Mucosa of descending colon (tissue), 3 donors: ENCODE results near the gene EPHA2. TPM values are rescaled to one million over a fixed set of nuclear protein-coding genes. Genes with fewer than 3 reads are reported as not detected.

Experiments
- ATAC-seq: fragments of 200-7000 bp; cut with Tn5 transposase; one replicate; pipeline ENCODE4 v1.9.1; 2020; ENCODE audit warnings: mild to moderate bottlenecking, moderate library complexity
- DNase-seq, 3 donors: peaks; one replicate each; pipeline ENCODE4 v3.0.0-alpha.2; 2020
- H3K36me3 ChIP-seq: fragments of 200-600 bp; one replicate; pipeline ENCODE4 v1.8.0; 2021; ENCODE audit warnings: low read depth, mild to moderate bottlenecking
- H3K4me1 ChIP-seq: fragments of 200-600 bp; one replicate; pipeline ENCODE4 v1.8.0; 2021; ENCODE audit warnings: low read depth, mild to moderate bottlenecking
- H3K4me3 ChIP-seq: fragments of 200-600 bp; one replicate; pipeline ENCODE4 v1.8.0; 2021; ENCODE audit warnings: mild to moderate bottlenecking
- H3K9me3 ChIP-seq: fragments of 200-600 bp; one replicate; pipeline ENCODE4 v1.8.0; 2021; ENCODE audit warnings: mild to moderate bottlenecking
- intact Hi-C, 2 donors: fragments of 100-400 bp; cut with DNase I in 1 of 2; cut with micrococcal nuclease in 1 of 2; formaldehyde crosslinking; loops; one replicate each; pipeline versions ENCODE4 v1.11.0 to v1.11.1; 2022; cut with DNase I, micrococcal nuclease
- total RNA-seq, 3 donors: library from RNA; stranded (reverse); fragmentation: NEBNext Ultra II Directional in 2 of 3; extraction: Animal tissue kit (Norgen Biotek cat#: 25700) in 2 of 3; gene quantifications; one replicate each; pipeline versions ENCODE4 v1.2.1 to v1.2.4, GENCODE V29; 2021 to 2023
- TF ChIP-seq, protein P1 (sequence below): fragments of 200-600 bp; IDR thresholded peaks from one replicate; pipeline ENCODE4 v1.8.0; 2022; ENCODE audit warnings: antibody characterized with exemption, mild to moderate bottlenecking
- donor health status: DM: no; HTN: no; CAD: no; lungs with moderate emphysema.
- donor health status: DM: no; HTN: no; CAD: no.
- donor health status: DM: no; HTN: yes; CAD: no.

The EPHA2 gene
- total RNA-seq, 3 donors from 2014 or later: 36.8 to 43.5 (median 43.5) TPM

- Histone ChIP-seq H3K9me3 (no peaks in the 10 kb centered on the region), H3K4me3 (no peak overlapping the region), H3K4me1 (peaks cover 54% of the 10 kb centered on the region), H3K36me3 (no peaks in the 10 kb centered on the region)
- peak; percentile 83 to 87 (median 83) for DNase-seq
- intact Hi-C loops: no loop called here
- TF ChIP-seq, protein P1, sequence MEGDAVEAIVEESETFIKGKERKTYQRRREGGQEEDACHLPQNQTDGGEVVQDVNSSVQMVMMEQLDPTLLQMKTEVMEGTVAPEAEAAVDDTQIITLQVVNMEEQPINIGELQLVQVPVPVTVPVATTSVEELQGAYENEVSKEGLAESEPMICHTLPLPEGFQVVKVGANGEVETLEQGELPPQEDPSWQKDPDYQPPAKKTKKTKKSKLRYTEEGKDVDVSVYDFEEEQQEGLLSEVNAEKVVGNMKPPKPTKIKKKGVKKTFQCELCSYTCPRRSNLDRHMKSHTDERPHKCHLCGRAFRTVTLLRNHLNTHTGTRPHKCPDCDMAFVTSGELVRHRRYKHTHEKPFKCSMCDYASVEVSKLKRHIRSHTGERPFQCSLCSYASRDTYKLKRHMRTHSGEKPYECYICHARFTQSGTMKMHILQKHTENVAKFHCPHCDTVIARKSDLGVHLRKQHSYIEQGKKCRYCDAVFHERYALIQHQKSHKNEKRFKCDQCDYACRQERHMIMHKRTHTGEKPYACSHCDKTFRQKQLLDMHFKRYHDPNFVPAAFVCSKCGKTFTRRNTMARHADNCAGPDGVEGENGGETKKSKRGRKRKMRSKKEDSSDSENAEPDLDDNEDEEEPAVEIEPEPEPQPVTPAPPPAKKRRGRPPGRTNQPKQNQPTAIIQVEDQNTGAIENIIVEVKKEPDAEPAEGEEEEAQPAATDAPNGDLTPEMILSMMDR: no peak
- ATAC-seq: peak; percentile 33
Observed at GRCh38 chr1:16175610-16176553, 20.0 kb upstream of the EPHA2 start.

DNA sequence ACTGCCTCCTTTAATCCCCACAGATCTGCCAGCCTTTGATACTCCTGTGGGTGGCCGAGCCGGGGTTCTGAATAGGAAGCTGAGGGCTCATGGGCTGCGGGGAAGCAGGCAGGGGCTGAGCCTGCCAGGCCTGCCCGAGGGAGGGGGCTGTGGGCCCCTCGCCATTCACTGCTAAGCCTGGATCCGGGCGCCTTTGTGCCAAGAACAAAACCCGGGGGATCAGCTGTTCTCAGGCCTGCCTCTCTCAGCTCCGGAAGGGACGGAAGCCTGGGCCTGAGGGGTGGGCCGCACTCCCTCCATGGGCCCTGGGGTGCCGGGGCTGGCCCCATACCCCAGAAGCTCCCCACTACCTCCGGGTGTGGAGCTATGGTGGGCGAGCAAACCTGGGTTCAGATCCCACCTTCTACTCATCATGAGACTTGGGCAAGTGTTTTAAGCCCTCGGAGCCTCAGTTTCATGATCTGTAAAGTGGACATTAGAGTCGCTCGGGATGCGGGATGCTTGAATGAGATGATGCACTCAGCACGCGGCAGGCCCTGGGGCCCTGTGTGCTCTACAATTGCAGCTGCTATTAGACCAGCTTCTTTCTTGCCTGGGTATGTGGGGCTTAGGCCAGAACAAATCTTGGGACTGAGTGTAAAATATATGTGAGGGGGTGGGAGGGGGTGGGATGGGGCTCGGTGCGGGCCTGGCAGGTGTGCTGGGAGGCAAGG lies 19.2 kb upstream of the EPHA2 start:
- ATAC-seq (no peak), DNase-seq (no peak)
- H3K9me3 ChIP-seq: no peaks in the 10 kb centered on the region
- intact Hi-C loops: no loop called here
- peaks cover 54% of the 10 kb centered on the region for H3K4me1 ChIP-seq
- H3K4me3 ChIP-seq: no peak overlapping the region
- TF ChIP-seq, protein P1: no peak
- H3K36me3 ChIP-seq: no peaks in the 10 kb centered on the region

GRCh38 chr1:16174261-16174868 lies 18.5 kb upstream of the EPHA2 start:
- H3K4me1 ChIP-seq: peaks cover 54% of the 10 kb centered on the region
- ATAC-seq: no peak
- TF ChIP-seq, protein P1: no peak
- intact Hi-C loops: no loop called here
- H3K36me3 ChIP-seq: no peaks in the 10 kb centered on the region
- no peak for DNase-seq
- H3K4me3 ChIP-seq: no peak overlapping the region
- no peaks in the 10 kb centered on the region for H3K9me3 ChIP-seq

DNA sequence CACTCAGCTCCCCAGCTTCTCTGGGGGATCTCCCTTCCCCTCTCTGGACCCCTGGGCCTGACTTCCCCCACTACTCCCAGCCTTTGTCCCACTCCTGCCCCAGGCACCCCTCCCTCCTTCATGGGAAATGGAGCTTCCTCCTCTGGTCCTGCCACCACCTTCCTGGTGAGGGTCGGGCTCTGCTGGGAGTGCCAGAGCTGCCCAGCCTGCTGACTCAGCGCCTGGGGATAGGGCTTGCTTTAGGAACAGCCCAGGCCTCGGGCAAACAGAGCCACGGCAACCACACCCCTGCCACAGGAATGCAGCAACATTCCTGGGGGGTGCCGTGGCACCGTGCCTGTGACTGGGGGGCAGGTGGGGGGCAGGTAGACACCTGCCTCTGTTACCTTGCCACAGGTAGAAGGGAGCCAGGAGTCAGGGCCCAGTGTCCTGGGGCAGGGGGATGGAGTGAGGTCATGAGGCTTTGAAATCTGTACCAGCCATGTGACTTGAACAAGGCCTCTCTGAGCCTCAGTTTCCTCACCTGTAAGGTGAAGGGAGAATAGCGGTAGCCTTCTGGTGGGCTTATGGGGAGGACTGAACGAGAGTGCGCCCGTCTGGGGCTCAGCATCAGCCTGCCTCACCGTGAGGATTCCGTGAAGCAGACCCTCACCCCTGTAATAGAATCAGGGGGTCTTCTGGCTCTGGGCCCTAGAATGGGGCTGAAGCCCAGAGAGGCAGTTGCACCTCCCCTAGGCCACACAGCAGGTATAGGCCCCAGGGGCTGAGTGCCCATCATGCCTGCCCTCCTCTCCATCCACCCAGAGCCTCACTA lies 17.8 kb upstream of the EPHA2 start:
- Histone ChIP-seq H3K4me1 (peaks cover 55% of the 10 kb centered on the region), H3K36me3 (no peaks in the 10 kb centered on the region), H3K4me3 (no peak overlapping the region), H3K9me3 (no peaks in the 10 kb centered on the region)
- ATAC-seq (peak; percentile 84), DNase-seq (peak; percentile 82 to 93 (median 90))
- TF ChIP-seq, protein P1: no peak
- intact Hi-C loops: no loop called here

GRCh38 chr1:16172964-16173446 lies 17.1 kb upstream of the EPHA2 start:
- H3K4me1 ChIP-seq: peaks cover 56% of the 10 kb centered on the region
- TF ChIP-seq, protein P1: no peak

More at GRCh38 chr1:16172964-16173446, 17.1 kb upstream of the EPHA2 start:
- no peak overlapping the region for H3K4me3 ChIP-seq
- DNase-seq: peak in 1 of 3 donors; percentile 77
- ATAC-seq: peak; percentile 85
- no peaks in the 10 kb centered on the region for H3K9me3 ChIP-seq
- no peaks in the 10 kb centered on the region for H3K36me3 ChIP-seq
- intact Hi-C loops: no loop called here
